CD4-positive, alpha-beta memory T cell (primary cell): ENCODE results near the gene NIN. TPM values are rescaled to one million over a fixed set of nuclear protein-coding genes. Genes with fewer than 3 reads are reported as not detected.

ENCODE experiments used
- CTCF ChIA-PET: fragments of 350-600 bp; sonication (Branson Sonifier 250); formaldehyde crosslinking; loops from one replicate; lab custom pipeline; 2021; ENCODE audit warnings: inconsistent platforms; ENCODE audit not compliant: partially characterized antibody; lab: Charles Lee
- POLR2A ChIA-PET: fragments of 350-600 bp; sonication (Branson Sonifier 250); formaldehyde crosslinking; loops from one replicate; lab custom pipeline; 2021; ENCODE audit not compliant: partially characterized antibody; lab: Charles Lee
- DNase-seq, 5 donors: peaks; one replicate each; pipeline versions ENCODE4 v3.0.0 to v3.0.0-alpha.2; 2020 to 2022; ENCODE audit warnings: mixed read lengths in 1 of 5
- H3K27ac ChIP-seq: one replicate; pipeline ENCODE4 v1.7.0; 2013; ENCODE audit warnings: low read depth, low read length
- H3K27me3 ChIP-seq: 2 replicates; pipeline ENCODE4 v1.7.0; 2013; ENCODE audit warnings: mild to moderate bottlenecking, low read length, moderate library complexity; ENCODE audit not compliant: insufficient read depth
- H3K36me3 ChIP-seq: 2 replicates; pipeline ENCODE4 v1.7.0; 2013; ENCODE audit warnings: mild to moderate bottlenecking, low read length, moderate library complexity; ENCODE audit not compliant: insufficient read depth
- H3K4me1 ChIP-seq: 2 replicates; pipeline ENCODE4 v1.7.0; 2013; ENCODE audit warnings: mild to moderate bottlenecking, low read length, moderate library complexity; ENCODE audit not compliant: insufficient read depth
- H3K4me3 ChIP-seq, 2 donors: one replicate each; pipeline ENCODE4 v1.7.0; 2013; ENCODE audit warnings: low read length in 2 of 2, mild to moderate bottlenecking in 1 of 2
- H3K9me3 ChIP-seq, 2 donors: one replicate each; pipeline ENCODE4 v1.7.0; 2013; ENCODE audit warnings: low read length in 2 of 2, control low read depth in 1 of 2; ENCODE audit not compliant: control insufficient read depth in 1 of 2
- H3K27ac Mint-ChIP-seq, 7 donors: one replicate each; pipeline ENCODE4 v1.8.0; 2020 to 2021; ENCODE audit warnings: mixed read lengths in 7 of 7, mild to moderate bottlenecking in 6 of 7, inconsistent platforms in 3 of 7, moderate library complexity in 3 of 7
- H3K27me3 Mint-ChIP-seq, 2 donors: one replicate each; pipeline ENCODE4 v1.8.0; 2020 to 2021; ENCODE audit warnings: mixed read lengths in 2 of 2
- H3K36me3 Mint-ChIP-seq, 2 donors: one replicate each; pipeline ENCODE4 v1.8.0; 2020 to 2021; ENCODE audit warnings: mixed read lengths in 2 of 2, inconsistent platforms in 1 of 2, mild to moderate bottlenecking in 1 of 2
- H3K4me1 Mint-ChIP-seq, 4 donors: one replicate each; pipeline ENCODE4 v1.8.0; 2020 to 2021; ENCODE audit warnings: mixed read lengths in 4 of 4, mild to moderate bottlenecking in 1 of 4
- H3K4me3 Mint-ChIP-seq, 8 donors: one replicate each; pipeline ENCODE4 v1.8.0; 2020 to 2021; ENCODE audit warnings: mixed read lengths in 8 of 8, mild to moderate bottlenecking in 7 of 8, moderate library complexity in 6 of 8, inconsistent platforms in 3 of 8
- H3K9me3 Mint-ChIP-seq, 8 donors: one replicate each; pipeline ENCODE4 v1.8.0; 2020 to 2021; ENCODE audit warnings: mixed read lengths in 8 of 8, mild to moderate bottlenecking in 5 of 8, inconsistent platforms in 3 of 8, moderate library complexity in 1 of 8
- intact Hi-C: fragments of 100-400 bp; cut with micrococcal nuclease; formaldehyde crosslinking; loops from one replicate; pipeline ENCODE4 v1.15.1; 2023
- polyA plus RNA-seq, 2 donors: library from polyadenylated mRNA; unstranded; fragments of 300-500 nt; fragmentation: Illumina TruSeq; gene quantifications; one replicate each; pipeline ENCODE4 v1.2.3, GENCODE V29; 2021
- total RNA-seq, 2 experiments: library from RNA; stranded (reverse); gene quantifications; one replicate each; pipeline ENCODE4 v1.2.3, GENCODE V29; 2021

The NIN gene
- total and polyA plus RNA-seq, 4 experiments from 2014 or later: 8.5 to 102 (median 74.9) TPM

DNA sequence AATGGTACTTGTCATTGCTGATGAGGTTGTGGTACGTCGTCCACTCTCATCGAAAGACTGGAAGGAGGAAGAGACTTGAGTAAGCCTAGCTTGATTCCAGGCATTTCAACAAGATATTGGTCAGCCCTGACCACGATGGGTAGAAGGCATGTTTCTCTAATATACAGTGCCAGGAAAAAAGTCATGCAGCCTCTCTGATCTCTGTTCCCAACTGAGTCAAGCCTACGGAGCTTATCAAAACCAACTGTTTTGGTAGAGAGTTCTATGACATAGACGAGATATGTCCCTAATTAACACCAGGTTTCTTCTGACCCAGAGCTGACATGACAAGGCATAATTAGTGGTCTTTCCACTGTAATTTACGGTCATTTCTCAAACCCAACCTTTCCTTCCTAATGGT is 58.5 kb downstream of the NIN start:
- no peaks in the 10 kb centered on the region for H3K27me3 Mint-ChIP-seq
- H3K4me3 Mint-ChIP-seq: no peak overlapping the region
- intact Hi-C loops: no loop called here
- no peak for DNase-seq
- H3K27ac Mint-ChIP-seq: peak overlapping the region in 2 of 7 donors; percentile 0 to 36
- H3K36me3 Mint-ChIP-seq: peaks cover 71 to 79% of the 10 kb centered on the region in 2 donors
- ChIA-PET CTCF (interaction anchor here (0.9 to 8.8 kb wide), 5 partner anchors 9 to 171 kb away, joined by 3 to 225 read pairs (median 66); no protein-coding TSS in a partner anchor), POLR2A (no interaction called here)
- H3K4me3 ChIP-seq: no peak overlapping the region
- no peak overlapping the region for H3K27ac ChIP-seq
- no peaks in the 10 kb centered on the region for H3K9me3 Mint-ChIP-seq
- no peaks in the 10 kb centered on the region for H3K4me1 ChIP-seq
- peaks cover 7 to 19% (median 13%) of the 10 kb centered on the region in 4 donors for H3K4me1 Mint-ChIP-seq
- no peaks in the 10 kb centered on the region for H3K27me3 ChIP-seq
- peaks cover 56% of the 10 kb centered on the region for H3K36me3 ChIP-seq
- no peaks in the 10 kb centered on the region for H3K9me3 ChIP-seq

DNA sequence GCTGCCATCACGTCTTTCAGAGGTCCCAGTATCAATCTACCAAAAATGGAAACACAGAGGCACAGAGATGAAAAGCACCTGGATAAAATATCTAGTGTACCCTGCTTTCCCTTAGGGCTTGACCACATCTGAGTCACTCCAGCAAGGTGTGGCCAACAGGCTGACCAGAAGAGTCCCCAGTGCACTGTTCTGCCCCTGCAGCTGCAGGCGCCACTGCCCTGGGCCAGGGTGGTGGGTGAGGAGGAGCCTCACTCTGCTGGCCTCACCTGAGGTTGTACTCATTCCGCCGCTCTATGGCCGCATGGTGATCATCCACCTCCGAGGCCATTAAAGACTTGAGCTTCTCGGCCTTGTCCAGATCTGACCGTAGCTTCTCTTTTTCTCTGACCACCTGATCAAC is 60.4 kb downstream of the NIN start:
- intact Hi-C loops: no loop called here
- no peaks in the 10 kb centered on the region for H3K9me3 ChIP-seq
- H3K27me3 ChIP-seq: no peaks in the 10 kb centered on the region
- Mint-ChIP-seq H3K27me3 (no peaks in the 10 kb centered on the region), H3K27ac (no peak overlapping the region), H3K4me3 (no peak overlapping the region), H3K36me3 (peaks cover 76 to 77% of the 10 kb centered on the region in 2 donors), H3K4me1 (peaks cover 7 to 19% (median 13%) of the 10 kb centered on the region in 4 donors), H3K9me3 (no peaks in the 10 kb centered on the region)
- CTCF ChIA-PET: interaction anchor here (2.1 kb wide), 1 partner anchor 90 kb away, joined by 7 read pairs; no protein-coding TSS in a partner anchor
- POLR2A ChIA-PET: no interaction called here
- peaks cover 69% of the 10 kb centered on the region for H3K36me3 ChIP-seq
- H3K4me1 ChIP-seq: no peaks in the 10 kb centered on the region
- DNase-seq: no peak
- H3K4me3 ChIP-seq: no peak overlapping the region
- H3K27ac ChIP-seq: no peak overlapping the region

DNA sequence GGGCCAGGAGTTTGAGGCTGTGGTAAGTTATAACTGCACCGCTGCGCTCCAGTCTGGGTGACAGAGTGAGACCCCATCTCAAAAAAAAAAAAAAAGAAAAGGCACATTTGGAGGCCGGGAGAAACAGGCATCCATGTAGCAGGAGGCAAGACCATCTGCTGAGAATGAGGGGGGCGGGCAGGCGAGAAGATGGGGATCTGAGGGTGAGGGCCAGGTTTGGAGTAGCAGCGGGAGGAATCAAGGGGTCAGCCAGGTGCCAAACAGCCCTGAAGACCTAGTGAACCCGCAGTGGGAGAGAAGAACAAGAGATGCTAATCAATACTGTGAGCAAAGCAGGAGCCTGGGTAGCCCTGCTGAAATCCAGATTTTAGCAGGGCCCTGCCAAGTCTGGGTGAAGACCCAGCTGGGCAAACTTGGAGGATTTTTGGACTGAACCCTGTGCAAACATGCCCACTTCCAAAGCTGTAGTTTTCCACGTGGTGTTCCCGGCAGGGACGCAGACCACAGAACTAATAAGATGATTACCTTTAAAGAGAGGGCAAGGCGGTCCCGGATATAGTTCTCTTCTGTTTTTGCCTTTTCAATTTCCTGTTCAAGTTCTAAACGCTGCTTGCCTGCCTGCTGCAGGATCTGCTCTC is 61.0 kb downstream of the NIN start:
- Mint-ChIP-seq H3K4me3 (no peak overlapping the region), H3K27me3 (no peaks in the 10 kb centered on the region), H3K4me1 (peaks cover 7 to 16% (median 13%) of the 10 kb centered on the region in 4 donors), H3K9me3 (no peaks in the 10 kb centered on the region), H3K27ac (peak overlapping the region in 1 of 7 donors; percentile 41), H3K36me3 (peaks cover 72 to 77% of the 10 kb centered on the region in 2 donors)
- H3K27me3 ChIP-seq: no peaks in the 10 kb centered on the region
- DNase-seq: no peak
- no peak overlapping the region for H3K27ac ChIP-seq
- POLR2A ChIA-PET: no interaction called here
- intact Hi-C loops: no loop called here
- H3K4me1 ChIP-seq: no peaks in the 10 kb centered on the region
- H3K4me3 ChIP-seq: no peak overlapping the region
- H3K9me3 ChIP-seq: no peaks in the 10 kb centered on the region
- H3K36me3 ChIP-seq: peaks cover 66% of the 10 kb centered on the region
- CTCF ChIA-PET: interaction anchor here (2.1 kb wide), 1 partner anchor 91 kb away, joined by 7 read pairs; no protein-coding TSS in a partner anchor

DNA sequence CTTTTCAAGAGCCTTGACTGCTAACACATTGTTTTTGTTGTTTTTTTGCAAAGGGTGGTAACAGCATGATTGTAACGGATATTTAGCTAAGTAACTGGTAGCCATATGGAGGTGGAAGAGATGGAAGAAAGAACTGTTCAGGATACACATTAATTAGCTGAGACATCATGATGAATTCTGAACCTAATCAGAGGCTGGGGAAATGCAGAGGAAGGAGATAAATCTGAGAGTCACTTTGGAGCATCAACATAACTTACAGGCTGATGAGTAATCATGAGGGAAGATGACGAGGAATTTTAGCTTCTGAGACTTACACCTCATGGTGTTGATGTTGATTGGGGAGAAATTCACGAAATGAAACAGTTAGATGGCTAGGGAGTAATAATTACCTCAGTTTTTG is 62.3 kb downstream of the NIN start:
- intact Hi-C loops: no loop called here
- peak overlapping the region in 5 of 7 donors; percentile 37 to 76 (median 48) for H3K27ac Mint-ChIP-seq
- no peak overlapping the region for H3K4me3 ChIP-seq
- no peaks in the 10 kb centered on the region for H3K9me3 Mint-ChIP-seq
- POLR2A ChIA-PET: no interaction called here
- H3K4me3 Mint-ChIP-seq: no peak overlapping the region
- no peaks in the 10 kb centered on the region for H3K27me3 ChIP-seq
- H3K27me3 Mint-ChIP-seq: no peaks in the 10 kb centered on the region
- peaks cover 71 to 75% of the 10 kb centered on the region in 2 donors for H3K36me3 Mint-ChIP-seq
- peaks cover 2 to 8% (median 4%) of the 10 kb centered on the region in 4 donors for H3K4me1 Mint-ChIP-seq
- H3K27ac ChIP-seq: no peak overlapping the region
- CTCF ChIA-PET: interaction anchor here (1.0 to 1.4 kb wide), 3 partner anchors 9 to 226 kb away, joined by 4 to 7 read pairs (median 4); no protein-coding TSS in a partner anchor
- no peak for DNase-seq
- H3K36me3 ChIP-seq: peaks cover 58% of the 10 kb centered on the region
- H3K4me1 ChIP-seq: no peaks in the 10 kb centered on the region
- H3K9me3 ChIP-seq: no peaks in the 10 kb centered on the region

DNA sequence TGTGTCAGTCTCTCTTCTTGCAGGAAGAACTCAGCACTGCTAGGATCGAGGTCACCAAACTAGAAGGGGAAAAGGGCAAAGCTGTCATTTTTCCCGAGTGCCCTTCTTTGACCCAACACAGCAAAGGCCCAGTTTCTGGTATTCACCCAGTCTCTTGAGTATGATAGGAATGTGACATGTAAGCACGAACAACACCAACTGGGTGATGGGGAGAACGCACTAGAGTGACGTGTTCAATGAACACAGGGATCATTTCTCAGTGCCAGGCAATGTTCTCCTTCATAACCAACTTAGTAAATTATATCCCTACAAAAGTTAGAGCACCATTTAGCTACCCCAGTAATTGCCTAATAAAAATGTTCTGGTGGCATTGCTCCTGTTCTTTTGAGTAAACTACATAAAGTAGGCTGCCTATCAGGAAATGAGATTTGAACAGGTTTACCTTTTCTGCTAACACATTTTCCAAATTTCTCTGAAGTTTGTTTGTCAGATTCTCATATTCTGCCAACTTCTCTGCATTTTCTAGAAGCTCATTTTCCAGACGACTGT is 64.5 kb downstream of the NIN start:
- no peaks in the 10 kb centered on the region for H3K9me3 ChIP-seq
- no peak for DNase-seq
- Mint-ChIP-seq H3K9me3 (no peaks in the 10 kb centered on the region), H3K4me3 (no peak overlapping the region), H3K27ac (peak overlapping the region in 1 of 7 donors; percentile 57), H3K27me3 (no peaks in the 10 kb centered on the region), H3K36me3 (peaks cover 76 to 80% of the 10 kb centered on the region in 2 donors), H3K4me1 (peaks cover 0 to 6% (median 5%) of the 10 kb centered on the region in 4 donors)
- no peaks in the 10 kb centered on the region for H3K27me3 ChIP-seq
- H3K36me3 ChIP-seq: peaks cover 59% of the 10 kb centered on the region
- ChIA-PET POLR2A (interaction anchor here (1.1 kb wide), 1 partner anchor 9 kb away, joined by 4 read pairs; no protein-coding TSS in a partner anchor), CTCF (interaction anchor here (0.7 to 7.9 kb wide), 6 partner anchors 9 to 166 kb away, joined by 4 to 66 read pairs (median 4); no protein-coding TSS in a partner anchor)
- H3K4me1 ChIP-seq: no peaks in the 10 kb centered on the region
- H3K4me3 ChIP-seq: no peak overlapping the region
- intact Hi-C loops: no loop called here
- H3K27ac ChIP-seq: no peak overlapping the region

GRCh38 chr14:50763382-50764007 is 67.5 kb downstream of the NIN start:
- no peak overlapping the region for H3K4me3 Mint-ChIP-seq
- ChIA-PET CTCF (interaction anchor here (0.7 to 7.9 kb wide), 6 partner anchors 12 to 163 kb away, joined by 3 to 66 read pairs (median 6); no protein-coding TSS in a partner anchor), POLR2A (no interaction called here)
- no peak for DNase-seq
- intact Hi-C loops: loop anchor here (5.0 kb wide), 1 partner anchor 41 kb away; no protein-coding TSS in a partner anchor
- Histone ChIP-seq H3K4me1 (no peaks in the 10 kb centered on the region), H3K27ac (no peak overlapping the region), H3K36me3 (peaks cover 50% of the 10 kb centered on the region), H3K27me3 (no peaks in the 10 kb centered on the region), H3K9me3 (no peaks in the 10 kb centered on the region), H3K4me3 (no peak overlapping the region)
- no peaks in the 10 kb centered on the region for H3K9me3 Mint-ChIP-seq
- peaks cover 0 to 6% (median 4%) of the 10 kb centered on the region in 4 donors for H3K4me1 Mint-ChIP-seq
- H3K27me3 Mint-ChIP-seq: no peaks in the 10 kb centered on the region
- H3K27ac Mint-ChIP-seq: peak overlapping the region in 2 of 7 donors; percentile 30 to 42
- peaks cover 69 to 73% of the 10 kb centered on the region in 2 donors for H3K36me3 Mint-ChIP-seq

DNA sequence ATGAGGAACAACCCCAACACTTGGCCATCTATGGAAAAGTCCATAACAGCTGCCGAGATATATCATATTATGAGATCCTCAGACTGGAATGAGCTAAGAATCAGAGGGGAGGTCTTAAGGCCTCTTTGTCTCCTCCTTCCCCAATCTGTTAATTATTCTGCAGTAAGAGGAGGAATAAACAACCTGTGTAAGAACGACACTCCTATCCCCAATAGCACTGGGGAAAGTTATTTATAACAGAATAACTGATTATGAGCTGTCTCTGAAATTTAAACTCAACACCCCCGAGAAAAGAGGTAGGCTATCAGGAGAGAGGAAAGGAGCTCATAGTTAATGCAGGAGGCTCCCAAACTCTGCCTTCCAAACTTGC is 68.0 kb downstream of the NIN start:
- Histone ChIP-seq H3K27ac (no peak overlapping the region), H3K36me3 (peaks cover 52% of the 10 kb centered on the region), H3K4me3 (no peak overlapping the region), H3K27me3 (no peaks in the 10 kb centered on the region), H3K4me1 (no peaks in the 10 kb centered on the region), H3K9me3 (no peaks in the 10 kb centered on the region)
- ChIA-PET POLR2A (no interaction called here), CTCF (interaction anchor here (0.7 to 7.9 kb wide), 6 partner anchors 12 to 162 kb away, joined by 3 to 66 read pairs (median 4); no protein-coding TSS in a partner anchor)
- no peaks in the 10 kb centered on the region for H3K27me3 Mint-ChIP-seq
- H3K4me3 Mint-ChIP-seq: no peak overlapping the region
- no peak for DNase-seq
- H3K36me3 Mint-ChIP-seq: peaks cover 63 to 67% of the 10 kb centered on the region in 2 donors
- peak overlapping the region in 1 of 7 donors; percentile 30 for H3K27ac Mint-ChIP-seq
- H3K9me3 Mint-ChIP-seq: no peaks in the 10 kb centered on the region
- intact Hi-C loops: loop anchor here (5.0 kb wide), 1 partner anchor 41 kb away; no protein-coding TSS in a partner anchor
- H3K4me1 Mint-ChIP-seq: peaks cover 0 to 4% (median 2%) of the 10 kb centered on the region in 4 donors
